ENCODE data around the gene SPART. TPM values are rescaled to one million over a fixed set of nuclear protein-coding genes. Genes with fewer than 3 reads are reported as not detected.

Gene SPART
- total and polyA plus RNA-seq, 9 of the 15 experiments (the other 6 are each of a cell fraction or from before 2014, with no cell fraction given) = 18.7 to 79.0 (median 41.0) TPM

GRCh38 chr13:36297366-36298338, 48.5 kb downstream of the SPART start, which contains the start of gene CCDC169 (continued):
- no peak for TF ChIP-seq ZNF407 (IDR thresholded peaks at IDR 0.05; ENCODE audit: low read depth)
- no peak for TF ChIP-seq LEF1 (IDR thresholded peaks at IDR 0.05)
- TF ChIP-seq KLF6 (CRISPR knock-in tag; IDR thresholded peaks at IDR 0.05; ENCODE audit: borderline replicate concordance) = no peak
- TF ChIP-seq SRSF9 (IDR thresholded peaks at IDR 0.05; ENCODE audit: borderline replicate concordance, low read depth, low read length) = no peak
- no peak for TF ChIP-seq XRCC5 (IDR thresholded peaks at IDR 0.05; ENCODE audit: low read depth, low read length)
- peak; percentile 46 for TF ChIP-seq TBP (optimal IDR thresholded peaks at IDR 0.05; ENCODE audit: low read depth, low read length)
- no peak for TF ChIP-seq BDP1 (IDR thresholded peaks at IDR 0.05; ENCODE audit: insufficient read depth, insufficient read length)
- TF ChIP-seq IRF2 (CRISPR knock-in tag; IDR thresholded peaks at IDR 0.05) = no peak
- TF ChIP-seq, protein P1, sequence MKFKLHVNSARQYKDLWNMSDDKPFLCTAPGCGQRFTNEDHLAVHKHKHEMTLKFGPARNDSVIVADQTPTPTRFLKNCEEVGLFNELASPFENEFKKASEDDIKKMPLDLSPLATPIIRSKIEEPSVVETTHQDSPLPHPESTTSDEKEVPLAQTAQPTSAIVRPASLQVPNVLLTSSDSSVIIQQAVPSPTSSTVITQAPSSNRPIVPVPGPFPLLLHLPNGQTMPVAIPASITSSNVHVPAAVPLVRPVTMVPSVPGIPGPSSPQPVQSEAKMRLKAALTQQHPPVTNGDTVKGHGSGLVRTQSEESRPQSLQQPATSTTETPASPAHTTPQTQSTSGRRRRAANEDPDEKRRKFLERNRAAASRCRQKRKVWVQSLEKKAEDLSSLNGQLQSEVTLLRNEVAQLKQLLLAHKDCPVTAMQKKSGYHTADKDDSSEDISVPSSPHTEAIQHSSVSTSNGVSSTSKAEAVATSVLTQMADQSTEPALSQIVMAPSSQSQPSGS (CRISPR knock-in tag; IDR thresholded peaks at IDR 0.05) = peak; percentile 90; the same call in 1 of the 2 replicates
- TF ChIP-seq ZNF551 (CRISPR knock-in tag; IDR thresholded peaks at IDR 0.05) = no peak
- TF ChIP-seq NFATC3 (IDR thresholded peaks at IDR 0.05) = no peak
- TF ChIP-seq, protein P2, sequence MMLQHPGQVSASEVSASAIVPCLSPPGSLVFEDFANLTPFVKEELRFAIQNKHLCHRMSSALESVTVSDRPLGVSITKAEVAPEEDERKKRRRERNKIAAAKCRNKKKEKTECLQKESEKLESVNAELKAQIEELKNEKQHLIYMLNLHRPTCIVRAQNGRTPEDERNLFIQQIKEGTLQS (IDR thresholded peaks at IDR 0.05) = peak; percentile 97
- TF ChIP-seq, protein P2 (CRISPR knock-in tag; conservative IDR thresholded peaks at IDR 0.05) = no peak
- no peak for TF ChIP-seq MECOM (CRISPR knock-in tag; IDR thresholded peaks at IDR 0.05)
- no peak for TF ChIP-seq CHD4 (IDR thresholded peaks at IDR 0.05; ENCODE audit: insufficient read depth, insufficient replicate concordance, low read depth, low read length, poor library complexity, severe bottlenecking)
- no peak for TF ChIP-seq ZNF780A (CRISPR knock-in tag; IDR thresholded peaks at IDR 0.05)
- no peak for TF ChIP-seq FOXK2 (conservative IDR thresholded peaks at IDR 0.05 in 1 of 2, IDR thresholded peaks at IDR 0.05 in 1 of 2; ENCODE audit: low read depth in 2 of 2)
- TF ChIP-seq NR3C1 (CRISPR knock-in tag; IDR thresholded peaks at IDR 0.05) = no peak

All from K562 (cell line).